LHCN-M2 (cell line): Measurements from ENCODE around the gene HSFX4. TPM values are rescaled to one million over a fixed set of nuclear protein-coding genes. Genes with fewer than 3 reads are reported as not detected.

ENCODE experiments used
- total RNA-seq: library from RNA; depleted of rRNA; stranded (reverse); fragments of >200 nt; gene quantifications from 2 replicates; pipeline ENCODE4 v1.2.3, GENCODE V29; 2014; rRNA removed

Gene HSFX4
- total RNA-seq, 1 experiment from 2014 or later, result not detected

Other genes with a start within 250 kb of the HSFX4 start
- gene MAGEA11, start 217.5 kb upstream of the HSFX4 start, total RNA-seq, result not detected in 2 replicates
- 0.29 TPM in 1 of 2 replicates, not detected in the other for gene HSFX1, start 155.5 kb upstream of the HSFX4 start, total RNA-seq
- not detected in 2 replicates for gene MAGEA9, start 147.6 kb upstream of the HSFX4 start, total RNA-seq
- not detected in 2 replicates for gene MAGEA8, start 48.4 kb upstream of the HSFX4 start, total RNA-seq
- gene EOLA2, start 8.9 kb downstream of the HSFX4 start, total RNA-seq, result 20.1 and 20.7 TPM in 2 replicates